K562 (cell line): Measurements from ENCODE around the gene UBE2S. TPM values are rescaled to one million over a fixed set of nuclear protein-coding genes. Genes with fewer than 3 reads are reported as not detected.
A peak's percentile ranks its signal among the peaks of the same experiment; 100 is the strongest.

Source experiments
- EP300 ChIP-seq: IDR thresholded peaks from 2 replicates; pipeline ENCODE4 v1.6.1; 2012; ENCODE audit warnings: low read length, improper control_type of control experiment
- MEF2D ChIP-seq: conservative IDR thresholded peaks from 2 replicates; pipeline ENCODE4 v1.6.1; 2016; ENCODE audit warnings: low read depth, missing genetic modification characterization, missing compliant biosample characterization
- POLR3A ChIP-seq: IDR thresholded peaks from 2 replicates; pipeline ENCODE4 v1.6.1; 2011; ENCODE audit warnings: borderline replicate concordance, mild to moderate bottlenecking, moderate library complexity; ENCODE audit not compliant: insufficient read length, insufficient read depth; ENCODE audit errors: extremely low read depth
- SOX6 ChIP-seq: fragments of 450-650 bp; IDR thresholded peaks from 2 replicates; pipeline ENCODE4 v1.6.1; 2014; ENCODE audit warnings: mild to moderate bottlenecking
- TRIM28 ChIP-seq: fragments of 450-650 bp; IDR thresholded peaks from 2 replicates; pipeline ENCODE4 v1.6.1; 2017
- ZSCAN29 ChIP-seq: fragments of 450-650 bp; IDR thresholded peaks from 2 replicates; pipeline ENCODE4 v1.6.1; 2017
- polyA plus RNA-seq, 8 experiments: library from polyadenylated mRNA; depleted of rRNA in 4 of 8; stranded (reverse) in 5 of 8; unstranded in 3 of 8; fragments of >200 nt; fragmentation: Nextera tagmentation in 2 of 8; fragmentation: Illumina TruSeq in 1 of 8; extraction: Ambion mirVana in 2 of 8; extraction: Trizol in 1 of 8; gene quantifications; 2 replicates each; pipeline versions ENCODE4 v1.2.1 to v1.2.3, GENCODE V29; 2011 to 2014; ENCODE audit warnings: inconsistent platforms in 1 of 8, missing spikeins in 1 of 8
- total RNA-seq, 7 experiments: library from RNA; depleted of rRNA in 6 of 7; stranded (reverse); fragments of >200 nt in 6 of 7; fragmentation: Illumina TruSeq in 2 of 7; extraction: Trizol in 2 of 7; gene quantifications; 2 replicates each; pipeline versions ENCODE4 v1.2.1 to v1.2.3, GENCODE V29; 2011 to 2021; ENCODE audit warnings: low replicate concordance in 1 of 7
- TF ChIP-seq, protein P1 (sequence below): sonication (generic); formaldehyde crosslinking; IDR thresholded peaks from 2 replicates; pipeline ENCODE4 v1.8.1; 2022; ENCODE audit warnings: missing genetic modification reagents
- TF ChIP-seq, protein P2 (sequence below): sonication (generic); formaldehyde crosslinking; IDR thresholded peaks from 2 replicates; pipeline ENCODE4 v1.8.0; 2022; ENCODE audit warnings: mild to moderate bottlenecking, missing genetic modification reagents
- TF ChIP-seq, protein P3 (sequence below): sonication (generic); formaldehyde crosslinking; IDR thresholded peaks from 2 replicates; pipeline ENCODE4 v1.8.0; 2023; ENCODE audit warnings: missing genetic modification reagents, mild to moderate bottlenecking, borderline replicate concordance
- TF ChIP-seq, protein P4 (sequence below): fragments of 450-650 bp; IDR thresholded peaks from 2 replicates; pipeline ENCODE4 v1.6.1; 2017; ENCODE audit warnings: antibody characterized with exemption, mild to moderate bottlenecking
- TF ChIP-seq, protein P5 (sequence below): fragments of 450-650 bp; IDR thresholded peaks from 2 replicates; pipeline ENCODE4 v1.6.1; 2014; ENCODE audit warnings: low read depth, mild to moderate bottlenecking, moderate library complexity, borderline replicate concordance

UBE2S gene
- total and polyA plus RNA-seq, 9 of the 15 experiments (the other 6 are each of a cell fraction or from before 2014, with no cell fraction given) = 1.5 to 1,305 (median 157) TPM

DNA sequence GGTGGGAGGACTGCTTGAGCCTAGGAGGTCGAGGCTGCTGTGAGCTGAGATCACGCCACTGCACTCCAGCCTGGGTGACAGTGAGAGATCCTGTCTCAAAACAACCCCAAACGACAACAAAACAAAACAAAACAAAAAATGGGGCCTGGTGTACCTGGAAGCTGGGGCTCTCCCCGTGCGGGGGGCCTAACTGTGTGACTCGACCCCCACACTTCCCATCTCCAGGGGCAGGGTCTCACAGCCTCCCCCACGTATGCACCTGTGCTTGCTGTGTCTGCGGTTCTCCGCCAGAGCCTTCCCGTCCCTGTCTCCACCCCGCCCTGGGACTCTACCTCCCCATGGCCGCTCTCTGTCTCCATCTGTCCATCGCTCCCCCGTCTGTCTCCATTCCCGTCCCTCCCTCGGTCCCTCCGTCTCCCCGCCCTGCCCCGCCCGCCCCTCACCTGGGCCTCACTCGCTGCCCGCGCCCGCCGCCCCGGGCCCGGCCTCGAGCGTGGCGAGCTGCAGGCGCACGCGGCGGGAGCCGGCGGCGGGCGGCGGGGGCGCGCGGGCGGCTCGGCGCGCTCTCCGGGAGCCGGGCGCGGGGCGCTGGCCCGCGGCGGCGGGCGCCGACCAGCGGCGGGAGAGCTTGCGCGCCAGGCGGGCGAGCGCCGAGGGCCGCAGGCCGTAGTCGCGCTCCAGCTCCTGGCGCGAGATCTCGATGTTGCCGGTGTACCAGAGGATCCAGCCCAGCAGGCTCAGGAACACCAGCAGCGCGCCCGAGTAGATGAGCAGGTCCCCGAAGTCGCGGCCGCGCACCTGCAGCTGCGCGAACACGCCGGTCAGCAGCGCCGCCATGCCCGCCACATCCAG lies 24.1 kb downstream of the UBE2S start (continued):
- TF ChIP-seq, protein P1, sequence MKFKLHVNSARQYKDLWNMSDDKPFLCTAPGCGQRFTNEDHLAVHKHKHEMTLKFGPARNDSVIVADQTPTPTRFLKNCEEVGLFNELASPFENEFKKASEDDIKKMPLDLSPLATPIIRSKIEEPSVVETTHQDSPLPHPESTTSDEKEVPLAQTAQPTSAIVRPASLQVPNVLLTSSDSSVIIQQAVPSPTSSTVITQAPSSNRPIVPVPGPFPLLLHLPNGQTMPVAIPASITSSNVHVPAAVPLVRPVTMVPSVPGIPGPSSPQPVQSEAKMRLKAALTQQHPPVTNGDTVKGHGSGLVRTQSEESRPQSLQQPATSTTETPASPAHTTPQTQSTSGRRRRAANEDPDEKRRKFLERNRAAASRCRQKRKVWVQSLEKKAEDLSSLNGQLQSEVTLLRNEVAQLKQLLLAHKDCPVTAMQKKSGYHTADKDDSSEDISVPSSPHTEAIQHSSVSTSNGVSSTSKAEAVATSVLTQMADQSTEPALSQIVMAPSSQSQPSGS = no peak
- TF ChIP-seq ZSCAN29 (no peak), POLR3A (no peak), TRIM28 (no peak), SOX6 (no peak), MEF2D (tag) (no peak), EP300 (no peak)
- TF ChIP-seq, protein P2, sequence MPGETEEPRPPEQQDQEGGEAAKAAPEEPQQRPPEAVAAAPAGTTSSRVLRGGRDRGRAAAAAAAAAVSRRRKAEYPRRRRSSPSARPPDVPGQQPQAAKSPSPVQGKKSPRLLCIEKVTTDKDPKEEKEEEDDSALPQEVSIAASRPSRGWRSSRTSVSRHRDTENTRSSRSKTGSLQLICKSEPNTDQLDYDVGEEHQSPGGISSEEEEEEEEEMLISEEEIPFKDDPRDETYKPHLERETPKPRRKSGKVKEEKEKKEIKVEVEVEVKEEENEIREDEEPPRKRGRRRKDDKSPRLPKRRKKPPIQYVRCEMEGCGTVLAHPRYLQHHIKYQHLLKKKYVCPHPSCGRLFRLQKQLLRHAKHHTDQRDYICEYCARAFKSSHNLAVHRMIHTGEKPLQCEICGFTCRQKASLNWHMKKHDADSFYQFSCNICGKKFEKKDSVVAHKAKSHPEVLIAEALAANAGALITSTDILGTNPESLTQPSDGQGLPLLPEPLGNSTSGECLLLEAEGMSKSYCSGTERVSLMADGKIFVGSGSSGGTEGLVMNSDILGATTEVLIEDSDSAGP (CRISPR knock-in tag) = no peak
- TF ChIP-seq, protein P3, sequence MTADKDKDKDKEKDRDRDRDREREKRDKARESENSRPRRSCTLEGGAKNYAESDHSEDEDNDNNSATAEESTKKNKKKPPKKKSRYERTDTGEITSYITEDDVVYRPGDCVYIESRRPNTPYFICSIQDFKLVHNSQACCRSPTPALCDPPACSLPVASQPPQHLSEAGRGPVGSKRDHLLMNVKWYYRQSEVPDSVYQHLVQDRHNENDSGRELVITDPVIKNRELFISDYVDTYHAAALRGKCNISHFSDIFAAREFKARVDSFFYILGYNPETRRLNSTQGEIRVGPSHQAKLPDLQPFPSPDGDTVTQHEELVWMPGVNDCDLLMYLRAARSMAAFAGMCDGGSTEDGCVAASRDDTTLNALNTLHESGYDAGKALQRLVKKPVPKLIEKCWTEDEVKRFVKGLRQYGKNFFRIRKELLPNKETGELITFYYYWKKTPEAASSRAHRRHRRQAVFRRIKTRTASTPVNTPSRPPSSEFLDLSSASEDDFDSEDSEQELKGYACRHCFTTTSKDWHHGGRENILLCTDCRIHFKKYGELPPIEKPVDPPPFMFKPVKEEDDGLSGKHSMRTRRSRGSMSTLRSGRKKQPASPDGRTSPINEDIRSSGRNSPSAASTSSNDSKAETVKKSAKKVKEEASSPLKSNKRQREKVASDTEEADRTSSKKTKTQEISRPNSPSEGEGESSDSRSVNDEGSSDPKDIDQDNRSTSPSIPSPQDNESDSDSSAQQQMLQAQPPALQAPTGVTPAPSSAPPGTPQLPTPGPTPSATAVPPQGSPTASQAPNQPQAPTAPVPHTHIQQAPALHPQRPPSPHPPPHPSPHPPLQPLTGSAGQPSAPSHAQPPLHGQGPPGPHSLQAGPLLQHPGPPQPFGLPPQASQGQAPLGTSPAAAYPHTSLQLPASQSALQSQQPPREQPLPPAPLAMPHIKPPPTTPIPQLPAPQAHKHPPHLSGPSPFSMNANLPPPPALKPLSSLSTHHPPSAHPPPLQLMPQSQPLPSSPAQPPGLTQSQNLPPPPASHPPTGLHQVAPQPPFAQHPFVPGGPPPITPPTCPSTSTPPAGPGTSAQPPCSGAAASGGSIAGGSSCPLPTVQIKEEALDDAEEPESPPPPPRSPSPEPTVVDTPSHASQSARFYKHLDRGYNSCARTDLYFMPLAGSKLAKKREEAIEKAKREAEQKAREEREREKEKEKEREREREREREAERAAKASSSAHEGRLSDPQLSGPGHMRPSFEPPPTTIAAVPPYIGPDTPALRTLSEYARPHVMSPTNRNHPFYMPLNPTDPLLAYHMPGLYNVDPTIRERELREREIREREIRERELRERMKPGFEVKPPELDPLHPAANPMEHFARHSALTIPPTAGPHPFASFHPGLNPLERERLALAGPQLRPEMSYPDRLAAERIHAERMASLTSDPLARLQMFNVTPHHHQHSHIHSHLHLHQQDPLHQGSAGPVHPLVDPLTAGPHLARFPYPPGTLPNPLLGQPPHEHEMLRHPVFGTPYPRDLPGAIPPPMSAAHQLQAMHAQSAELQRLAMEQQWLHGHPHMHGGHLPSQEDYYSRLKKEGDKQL (CRISPR knock-in tag) = no peak
- TF ChIP-seq, protein P4, sequence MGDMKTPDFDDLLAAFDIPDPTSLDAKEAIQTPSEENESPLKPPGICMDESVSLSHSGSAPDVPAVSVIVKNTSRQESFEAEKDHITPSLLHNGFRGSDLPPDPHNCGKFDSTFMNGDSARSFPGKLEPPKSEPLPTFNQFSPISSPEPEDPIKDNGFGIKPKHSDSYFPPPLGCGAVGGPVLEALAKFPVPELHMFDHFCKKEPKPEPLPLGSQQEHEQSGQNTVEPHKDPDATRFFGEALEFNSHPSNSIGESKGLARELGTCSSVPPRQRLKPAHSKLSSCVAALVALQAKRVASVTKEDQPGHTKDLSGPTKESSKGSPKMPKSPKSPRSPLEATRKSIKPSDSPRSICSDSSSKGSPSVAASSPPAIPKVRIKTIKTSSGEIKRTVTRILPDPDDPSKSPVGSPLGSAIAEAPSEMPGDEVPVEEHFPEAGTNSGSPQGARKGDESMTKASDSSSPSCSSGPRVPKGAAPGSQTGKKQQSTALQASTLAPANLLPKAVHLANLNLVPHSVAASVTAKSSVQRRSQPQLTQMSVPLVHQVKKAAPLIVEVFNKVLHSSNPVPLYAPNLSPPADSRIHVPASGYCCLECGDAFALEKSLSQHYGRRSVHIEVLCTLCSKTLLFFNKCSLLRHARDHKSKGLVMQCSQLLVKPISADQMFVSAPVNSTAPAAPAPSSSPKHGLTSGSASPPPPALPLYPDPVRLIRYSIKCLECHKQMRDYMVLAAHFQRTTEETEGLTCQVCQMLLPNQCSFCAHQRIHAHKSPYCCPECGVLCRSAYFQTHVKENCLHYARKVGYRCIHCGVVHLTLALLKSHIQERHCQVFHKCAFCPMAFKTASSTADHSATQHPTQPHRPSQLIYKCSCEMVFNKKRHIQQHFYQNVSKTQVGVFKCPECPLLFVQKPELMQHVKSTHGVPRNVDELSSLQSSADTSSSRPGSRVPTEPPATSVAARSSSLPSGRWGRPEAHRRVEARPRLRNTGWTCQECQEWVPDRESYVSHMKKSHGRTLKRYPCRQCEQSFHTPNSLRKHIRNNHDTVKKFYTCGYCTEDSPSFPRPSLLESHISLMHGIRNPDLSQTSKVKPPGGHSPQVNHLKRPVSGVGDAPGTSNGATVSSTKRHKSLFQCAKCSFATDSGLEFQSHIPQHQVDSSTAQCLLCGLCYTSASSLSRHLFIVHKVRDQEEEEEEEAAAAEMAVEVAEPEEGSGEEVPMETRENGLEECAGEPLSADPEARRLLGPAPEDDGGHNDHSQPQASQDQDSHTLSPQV = 0 out of 2 replicates have a peak, but pooled peaks have one; percentile 39
- TF ChIP-seq, protein P5, sequence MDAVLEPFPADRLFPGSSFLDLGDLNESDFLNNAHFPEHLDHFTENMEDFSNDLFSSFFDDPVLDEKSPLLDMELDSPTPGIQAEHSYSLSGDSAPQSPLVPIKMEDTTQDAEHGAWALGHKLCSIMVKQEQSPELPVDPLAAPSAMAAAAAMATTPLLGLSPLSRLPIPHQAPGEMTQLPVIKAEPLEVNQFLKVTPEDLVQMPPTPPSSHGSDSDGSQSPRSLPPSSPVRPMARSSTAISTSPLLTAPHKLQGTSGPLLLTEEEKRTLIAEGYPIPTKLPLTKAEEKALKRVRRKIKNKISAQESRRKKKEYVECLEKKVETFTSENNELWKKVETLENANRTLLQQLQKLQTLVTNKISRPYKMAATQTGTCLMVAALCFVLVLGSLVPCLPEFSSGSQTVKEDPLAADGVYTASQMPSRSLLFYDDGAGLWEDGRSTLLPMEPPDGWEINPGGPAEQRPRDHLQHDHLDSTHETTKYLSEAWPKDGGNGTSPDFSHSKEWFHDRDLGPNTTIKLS = no peak
